ENCODE results near the gene RBM28. TPM values are rescaled to one million over a fixed set of nuclear protein-coding genes. Genes with fewer than 3 reads are reported as not detected.

The RBM28 gene
- polyA plus RNA-seq, 1 donor from 2014 or later: 18.9 TPM

- Histone ChIP-seq H3K9me3 (ENCODE audit: low read length) (no peaks in the 10 kb centered on the region), H3K4me3 (ENCODE audit: low read length) (no peak overlapping the region), H3K4me2 (ENCODE audit: low read length) (no peak overlapping the region), H4K20me1 (ENCODE audit: insufficient read depth) (no peaks in the 10 kb centered on the region), H2AFZ (ENCODE audit: low read depth, low read length) (no peak overlapping the region), H3F3A (ENCODE audit: insufficient read depth, low read length, poor library complexity, severe bottlenecking) (no peaks in the 10 kb centered on the region), H3K27ac (ENCODE audit: low read length) (no peak overlapping the region), H3K9me2 (ENCODE audit: insufficient read depth, low read length) (no peaks in the 10 kb centered on the region), H3K36me3 (ENCODE audit: insufficient read depth, low read length) (no peaks in the 10 kb centered on the region), H3K79me2 (replicated peaks; ENCODE audit: insufficient read depth, low read length) (no peaks in the 10 kb centered on the region), H3K9ac (ENCODE audit: low read length) (no peak overlapping the region), H3K27me3 (ENCODE audit: insufficient read depth, low read depth, low read length) (peaks cover 25% of the 10 kb centered on the region)
- TF ChIP-seq TAF1 (IDR thresholded peaks at IDR 0.05; ENCODE audit: low read depth) (no peak), MXI1 (conservative IDR thresholded peaks at IDR 0.05; ENCODE audit: poor library complexity, severe bottlenecking) (no peak), SMC3 (conservative IDR thresholded peaks at IDR 0.05; ENCODE audit: poor library complexity) (no peak), POLR2AphosphoS5 (IDR thresholded peaks at IDR 0.05) (no peak), EP300 (conservative IDR thresholded peaks at IDR 0.05; ENCODE audit: poor library complexity, severe bottlenecking) (no peak), CTCF (IDR thresholded peaks at IDR 0.05; ENCODE audit: poor library complexity, severe bottlenecking) (no peak), RAD21 (conservative IDR thresholded peaks at IDR 0.05) (no peak), EZH2 (IDR thresholded peaks at IDR 0.05; ENCODE audit: borderline replicate concordance, insufficient read depth, low read length, poor library complexity, severe bottlenecking) (no peak), REST (IDR thresholded peaks at IDR 0.05; ENCODE audit: borderline replicate concordance) (no peak)
Observed at GRCh38 chr7:128356546-128357216, 13.0 kb upstream of the RBM28 start.

GRCh38 chr7:128353610-128354009 is 9.9 kb upstream of the RBM28 start:
- Histone ChIP-seq H2AFZ (ENCODE audit: low read depth, low read length) (no peak overlapping the region), H3F3A (ENCODE audit: insufficient read depth, low read length, poor library complexity, severe bottlenecking) (no peaks in the 10 kb centered on the region), H3K4me3 (ENCODE audit: low read length) (no peak overlapping the region), H4K20me1 (ENCODE audit: insufficient read depth) (no peaks in the 10 kb centered on the region), H3K4me2 (ENCODE audit: low read length) (no peak overlapping the region), H3K9me3 (ENCODE audit: low read length) (no peaks in the 10 kb centered on the region), H3K27me3 (ENCODE audit: insufficient read depth, low read depth, low read length) (peaks cover 46% of the 10 kb centered on the region), H3K36me3 (ENCODE audit: insufficient read depth, low read length) (no peaks in the 10 kb centered on the region), H3K27ac (ENCODE audit: low read length) (no peak overlapping the region), H3K9ac (ENCODE audit: low read length) (no peak overlapping the region), H3K79me2 (replicated peaks; ENCODE audit: insufficient read depth, low read length) (no peaks in the 10 kb centered on the region), H3K9me2 (ENCODE audit: insufficient read depth, low read length) (no peaks in the 10 kb centered on the region)
- TF ChIP-seq POLR2AphosphoS5 (IDR thresholded peaks at IDR 0.05): no peak
- TF ChIP-seq RAD21 (conservative IDR thresholded peaks at IDR 0.05): no peak
- no peak for TF ChIP-seq MXI1 (conservative IDR thresholded peaks at IDR 0.05; ENCODE audit: poor library complexity, severe bottlenecking)
- TF ChIP-seq TAF1 (IDR thresholded peaks at IDR 0.05; ENCODE audit: low read depth): no peak
- TF ChIP-seq SMC3 (conservative IDR thresholded peaks at IDR 0.05; ENCODE audit: poor library complexity): no peak

Data from neural cell (in vitro differentiated cells).